GM13976 (cell line): ENCODE results near the gene KRT2.

Source experiments
- DNase-seq: peaks from one replicate; pipeline ENCODE4 v3.0.0; 2012; ENCODE audit warnings: low spot score
- CTCF ChIP-seq: IDR thresholded peaks from 2 replicates; pipeline ENCODE4 v1.5.1; 2012; ENCODE audit warnings: borderline replicate concordance, mild to moderate bottlenecking; ENCODE audit not compliant: insufficient read depth; ENCODE audit errors: extremely low read depth, missing control alignments, control extremely low read depth
- in situ Hi-C: fragments of 300-500 bp; cut with MboI; formaldehyde crosslinking; loops from one replicate; pipeline ENCODE4 v1.12.0; 2022; ENCODE audit warnings: low sequenced_read_pairs, mixed read lengths, inconsistent platforms; ENCODE audit not compliant: unreplicated experiment

Gene KRT2

GRCh38 chr12:52600475-52600874, 51.5 kb downstream of the KRT2 start:
- in situ Hi-C loops = no loop called here
- TF ChIP-seq CTCF = no peak
- DNase-seq = no peak

DNA sequence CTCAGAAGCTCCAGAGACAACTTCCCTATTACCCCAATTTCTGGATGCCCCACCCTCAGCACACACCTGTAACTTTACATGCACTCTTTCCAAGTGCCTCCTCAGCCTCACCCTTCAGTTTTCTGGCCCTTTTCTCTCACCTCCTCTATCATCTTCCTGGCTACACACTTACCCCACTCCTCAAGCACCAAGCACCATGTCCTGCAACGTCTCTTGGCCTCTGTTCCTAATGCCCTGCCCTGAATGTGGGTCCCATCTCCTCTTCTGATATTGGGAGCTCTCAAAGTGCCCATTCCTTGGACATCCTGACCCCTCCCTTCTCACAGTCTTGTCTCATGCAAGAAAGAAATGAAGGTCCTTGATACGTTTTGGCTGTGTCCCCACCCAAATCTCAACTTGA, 51.9 kb downstream of the KRT2 start:
- in situ Hi-C loops = no loop called here
- no peak for DNase-seq
- TF ChIP-seq CTCF = no peak

DNA sequence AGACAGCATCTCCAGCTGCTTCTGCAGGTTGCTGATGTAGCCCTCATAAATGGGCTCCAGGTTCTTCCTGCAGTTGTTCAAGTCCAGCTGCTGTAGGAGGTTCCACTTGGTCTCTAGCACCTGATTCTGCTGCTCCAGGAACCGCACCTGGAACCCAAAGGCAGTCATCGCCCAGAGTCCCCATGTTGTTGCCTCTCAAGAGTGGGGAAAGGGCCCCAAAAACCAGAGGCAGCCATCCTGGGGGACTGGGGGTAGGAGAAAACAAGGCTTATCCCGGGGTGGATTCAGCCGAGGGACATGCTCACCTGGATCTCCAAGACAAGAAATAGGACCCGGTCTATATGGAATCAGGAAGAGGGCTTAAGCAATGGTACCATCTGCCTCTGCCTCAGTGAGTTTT, 53.0 kb downstream of the KRT2 start:
- in situ Hi-C loops = no loop called here
- no peak for TF ChIP-seq CTCF
- no peak for DNase-seq
